SU-DHL-6 (cell line): ENCODE results near the gene ZNF581.

ENCODE experiments used
- H2AFZ ChIP-seq: fragments of 200-600 bp; sonication (generic); 2 replicates; pipeline ENCODE4 v1.6.1; 2014; ENCODE audit warnings: low read depth, mild to moderate bottlenecking, moderate library complexity, mixed read lengths, antibody characterized with exemption, low read length; ENCODE audit not compliant: severe bottlenecking
- H3F3A ChIP-seq: fragments of 200-600 bp; shearing (Covaris generic); 2 replicates; pipeline ENCODE4 v1.6.0; 2016; ENCODE audit warnings: antibody characterized with exemption, mild to moderate bottlenecking; ENCODE audit not compliant: insufficient read depth
- H3K27ac ChIP-seq: fragments of 200-600 bp; sonication (generic); 2 replicates; pipeline ENCODE4 v1.5.1; 2016; ENCODE audit warnings: low read depth, mild to moderate bottlenecking, low read length, moderate library complexity, mixed read lengths
- H3K27me3 ChIP-seq: fragments of 200-600 bp; sonication (generic), shearing (Covaris generic); 2 replicates; pipeline ENCODE4 v1.6.0; 2014; ENCODE audit warnings: mild to moderate bottlenecking, low read length
- H3K36me3 ChIP-seq: fragments of 200-600 bp; sonication (generic); 2 replicates; pipeline ENCODE4 v1.6.1; 2014; ENCODE audit warnings: mild to moderate bottlenecking, low read length, mixed read lengths
- H3K4me2 ChIP-seq: fragments of 300-600, 200-600 bp; shearing (Covaris generic), sonication (generic); 2 replicates; pipeline ENCODE4 v1.6.0; 2014; ENCODE audit warnings: low read length, low read depth, mild to moderate bottlenecking; ENCODE audit not compliant: poor library complexity, severe bottlenecking
- H3K4me3 ChIP-seq: fragments of 200-600 bp; sonication (generic); 2 replicates; pipeline ENCODE4 v1.5.1; 2014; ENCODE audit warnings: antibody characterized with exemption, low read length, mild to moderate bottlenecking, mixed read lengths; ENCODE audit not compliant: insufficient read depth, poor library complexity, severe bottlenecking
- H3K79me2 ChIP-seq: fragments of 200-600 bp; sonication (generic); 2 replicates; pipeline ENCODE4 v1.6.1; 2014; ENCODE audit warnings: mild to moderate bottlenecking, low read length, moderate library complexity; ENCODE audit not compliant: insufficient read depth
- H3K9ac ChIP-seq: fragments of 200-600 bp; sonication (generic); 2 replicates; pipeline ENCODE4 v1.7.0; 2014; ENCODE audit warnings: mild to moderate bottlenecking, low read length
- H3K9me2 ChIP-seq: fragments of 200-600 bp; sonication (generic); replicated peaks from 2 replicates; pipeline ENCODE4 v1.6.1; 2014; ENCODE audit warnings: low read length; ENCODE audit not compliant: insufficient read depth
- H3K9me3 ChIP-seq: fragments of 200-600 bp; sonication (generic); 2 replicates; pipeline ENCODE4 v1.6.1; 2014; ENCODE audit warnings: low read length, mixed read lengths; ENCODE audit not compliant: insufficient read depth
- H4K20me1 ChIP-seq: fragments of 200-600 bp; sonication (generic); 2 replicates; pipeline ENCODE4 v1.6.1; 2014; ENCODE audit warnings: low read depth, mild to moderate bottlenecking, antibody characterized with exemption, low read length, moderate library complexity, mixed read lengths
- EZH2phosphoT487 ChIP-seq: fragments of 200-600 bp; sonication (generic), shearing (Covaris generic); conservative IDR thresholded peaks from 2 replicates; pipeline ENCODE4 v1.6.1; 2018; ENCODE audit warnings: mild to moderate bottlenecking, antibody characterized with exemption, low read length, moderate library complexity, mixed read lengths
- TF ChIP-seq, protein P1 (sequence below): fragments of 200-600 bp; sonication (generic); IDR thresholded peaks from one replicate; pipeline ENCODE4 v1.5.1; 2017; ENCODE audit warnings: antibody characterized with exemption, mild to moderate bottlenecking, low read length, moderate library complexity; ENCODE audit not compliant: insufficient read depth, poor library complexity, severe bottlenecking

The ZNF581 gene

DNA sequence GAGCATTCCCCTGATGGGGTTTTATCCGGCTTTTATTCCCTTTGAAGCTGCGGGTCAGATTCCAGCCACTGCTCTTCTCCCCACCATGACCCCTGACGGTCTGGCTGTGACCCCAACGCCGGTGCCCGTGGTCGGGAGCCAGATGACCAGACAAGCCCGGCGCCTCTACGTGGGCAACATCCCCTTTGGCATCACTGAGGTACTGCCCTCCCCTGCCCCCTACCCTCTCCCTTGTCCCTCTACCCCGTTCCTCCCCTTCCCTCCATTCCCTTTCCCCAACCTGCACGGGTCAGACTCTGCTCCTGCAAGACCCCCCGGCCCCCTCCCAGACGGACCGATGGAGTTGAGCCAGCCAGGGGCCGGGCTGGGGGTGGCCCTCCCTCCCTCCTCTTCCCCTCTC, 17.5 kb downstream of the ZNF581 start:
- H3F3A ChIP-seq = peaks cover 3% of the 10 kb centered on the region; the same call in 1 of the 2 replicates
- no peak overlapping the region for H3K9ac ChIP-seq
- H2AFZ ChIP-seq = no peak overlapping the region
- H3K27me3 ChIP-seq = no peaks in the 10 kb centered on the region
- no peak for TF ChIP-seq EZH2phosphoT487
- TF ChIP-seq, protein P1, sequence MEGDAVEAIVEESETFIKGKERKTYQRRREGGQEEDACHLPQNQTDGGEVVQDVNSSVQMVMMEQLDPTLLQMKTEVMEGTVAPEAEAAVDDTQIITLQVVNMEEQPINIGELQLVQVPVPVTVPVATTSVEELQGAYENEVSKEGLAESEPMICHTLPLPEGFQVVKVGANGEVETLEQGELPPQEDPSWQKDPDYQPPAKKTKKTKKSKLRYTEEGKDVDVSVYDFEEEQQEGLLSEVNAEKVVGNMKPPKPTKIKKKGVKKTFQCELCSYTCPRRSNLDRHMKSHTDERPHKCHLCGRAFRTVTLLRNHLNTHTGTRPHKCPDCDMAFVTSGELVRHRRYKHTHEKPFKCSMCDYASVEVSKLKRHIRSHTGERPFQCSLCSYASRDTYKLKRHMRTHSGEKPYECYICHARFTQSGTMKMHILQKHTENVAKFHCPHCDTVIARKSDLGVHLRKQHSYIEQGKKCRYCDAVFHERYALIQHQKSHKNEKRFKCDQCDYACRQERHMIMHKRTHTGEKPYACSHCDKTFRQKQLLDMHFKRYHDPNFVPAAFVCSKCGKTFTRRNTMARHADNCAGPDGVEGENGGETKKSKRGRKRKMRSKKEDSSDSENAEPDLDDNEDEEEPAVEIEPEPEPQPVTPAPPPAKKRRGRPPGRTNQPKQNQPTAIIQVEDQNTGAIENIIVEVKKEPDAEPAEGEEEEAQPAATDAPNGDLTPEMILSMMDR = no peak
- H3K4me2 ChIP-seq = no peak overlapping the region
- peaks cover 97% of the 10 kb centered on the region for H3K79me2 ChIP-seq
- no peak overlapping the region for H3K4me3 ChIP-seq
- no peak overlapping the region for H3K27ac ChIP-seq
- peaks cover 25% of the 10 kb centered on the region; the same call in 1 of the 2 replicates for H4K20me1 ChIP-seq
- H3K9me2 ChIP-seq = no peaks in the 10 kb centered on the region
- H3K36me3 ChIP-seq = peaks cover 18% of the 10 kb centered on the region
- no peaks in the 10 kb centered on the region for H3K9me3 ChIP-seq

DNA sequence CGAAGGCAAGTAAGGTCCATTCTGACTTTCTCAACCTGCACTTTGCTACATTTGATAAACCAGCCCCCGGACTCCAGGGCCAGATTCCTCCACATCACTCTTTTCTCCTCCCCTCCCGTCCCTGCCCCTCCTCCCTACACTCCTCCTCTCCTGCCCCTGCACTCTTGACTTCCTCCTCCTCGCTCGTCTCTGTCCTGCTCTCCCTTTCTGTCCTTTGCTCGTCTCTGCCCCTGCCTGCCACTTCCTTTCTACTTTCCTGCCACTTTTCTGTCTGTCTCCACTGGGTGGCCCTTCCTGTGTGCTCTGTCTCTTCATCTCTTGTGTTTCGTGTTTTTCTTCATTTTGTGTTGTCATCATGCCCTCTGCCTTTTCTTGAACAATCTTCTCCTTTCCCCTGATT, 18.4 kb downstream of the ZNF581 start:
- H3K27ac ChIP-seq = no peak overlapping the region
- H3F3A ChIP-seq = no peaks in the 10 kb centered on the region
- no peaks in the 10 kb centered on the region for H3K9me3 ChIP-seq
- H3K36me3 ChIP-seq = peaks cover 17% of the 10 kb centered on the region
- peaks cover 22% of the 10 kb centered on the region; the same call in 1 of the 2 replicates for H4K20me1 ChIP-seq
- TF ChIP-seq, protein P1 = no peak
- TF ChIP-seq EZH2phosphoT487 = no peak
- peaks cover 97% of the 10 kb centered on the region for H3K79me2 ChIP-seq
- no peak overlapping the region for H3K4me2 ChIP-seq
- H3K9me2 ChIP-seq = no peaks in the 10 kb centered on the region
- no peak overlapping the region for H3K4me3 ChIP-seq
- H3K27me3 ChIP-seq = no peaks in the 10 kb centered on the region
- no peak overlapping the region for H3K9ac ChIP-seq
- H2AFZ ChIP-seq = no peak overlapping the region

GRCh38 chr19:55663846-55664536, 20.5 kb downstream of the ZNF581 start:
- no peak for TF ChIP-seq EZH2phosphoT487
- TF ChIP-seq, protein P1 = no peak
- Histone ChIP-seq H3K9ac (no peak overlapping the region), H4K20me1 (peaks cover 11% of the 10 kb centered on the region; the same call in 1 of the 2 replicates), H3K9me2 (no peaks in the 10 kb centered on the region), H2AFZ (no peak overlapping the region), H3K27me3 (no peaks in the 10 kb centered on the region), H3K9me3 (no peaks in the 10 kb centered on the region), H3K4me2 (no peak overlapping the region), H3K36me3 (peaks cover 17% of the 10 kb centered on the region; the same call in 1 of the 2 replicates), H3F3A (no peaks in the 10 kb centered on the region), H3K79me2 (peaks cover 95% of the 10 kb centered on the region), H3K4me3 (no peak overlapping the region), H3K27ac (no peak overlapping the region)
